T-helper 17 cell (primary cell): Measurements from ENCODE around the gene SMCO1. TPM values are rescaled to one million over a fixed set of nuclear protein-coding genes. Genes with fewer than 3 reads are reported as not detected.
"Not testable (repeated sequence)": the region's sequence is repeated elsewhere in the genome, so short reads cannot be mapped to it uniquely, and the experiment has no call there.

Experiments
- ATAC-seq: fragments of 150-1000 bp; cut with Tn5 transposase; 2 replicates; pipeline ENCODE4 v1.10.0; 2021; ENCODE audit warnings: mild to moderate bottlenecking, moderate library complexity
- DNase-seq, 3 donors: peaks; one replicate each; pipeline versions ENCODE4 v3.0.0 to v3.0.0-alpha.2; 2020 to 2021
- H3K9me3 ChIP-seq: one replicate; pipeline ENCODE4 v1.7.0; 2013; ENCODE audit warnings: low read length, mild to moderate bottlenecking; ENCODE audit not compliant: control insufficient read depth, poor library complexity, severe bottlenecking
- H3K27ac Mint-ChIP-seq: one replicate; pipeline ENCODE4 v1.8.0; 2022; ENCODE audit warnings: mild to moderate bottlenecking, moderate library complexity, mixed read lengths
- H3K27me3 Mint-ChIP-seq: one replicate; pipeline ENCODE4 v1.8.0; 2022; ENCODE audit warnings: mixed read lengths
- H3K36me3 Mint-ChIP-seq: one replicate; pipeline ENCODE4 v1.8.0; 2022; ENCODE audit warnings: low read depth, mixed read lengths
- H3K4me1 Mint-ChIP-seq: one replicate; pipeline ENCODE4 v1.8.0; 2022; ENCODE audit warnings: mild to moderate bottlenecking, mixed read lengths
- H3K4me3 Mint-ChIP-seq: one replicate; pipeline ENCODE4 v1.8.0; 2022; ENCODE audit warnings: mild to moderate bottlenecking, moderate library complexity, mixed read lengths
- total RNA-seq, 4 donors: library from RNA in 2 of 4; stranded (reverse) in 2 of 4; gene quantifications; one replicate each; pipeline ENCODE4 v1.2.3 and lab custom pipeline; 2022 to 2026

SMCO1 gene, protein sequence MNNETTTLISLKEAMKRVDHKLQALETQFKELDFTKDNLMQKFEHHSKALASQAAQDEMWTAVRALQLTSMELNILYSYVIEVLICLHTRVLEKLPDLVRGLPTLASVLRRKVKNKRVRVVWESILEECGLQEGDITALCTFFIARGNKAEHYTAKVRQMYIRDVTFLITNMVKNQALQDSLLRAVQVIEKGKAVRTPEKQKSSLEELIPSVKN
- total RNA-seq (not detected), total RNA-seq (lab: John Stamatoyannopoulos, UW) (0 reads per million in 2 donors)

DNA sequence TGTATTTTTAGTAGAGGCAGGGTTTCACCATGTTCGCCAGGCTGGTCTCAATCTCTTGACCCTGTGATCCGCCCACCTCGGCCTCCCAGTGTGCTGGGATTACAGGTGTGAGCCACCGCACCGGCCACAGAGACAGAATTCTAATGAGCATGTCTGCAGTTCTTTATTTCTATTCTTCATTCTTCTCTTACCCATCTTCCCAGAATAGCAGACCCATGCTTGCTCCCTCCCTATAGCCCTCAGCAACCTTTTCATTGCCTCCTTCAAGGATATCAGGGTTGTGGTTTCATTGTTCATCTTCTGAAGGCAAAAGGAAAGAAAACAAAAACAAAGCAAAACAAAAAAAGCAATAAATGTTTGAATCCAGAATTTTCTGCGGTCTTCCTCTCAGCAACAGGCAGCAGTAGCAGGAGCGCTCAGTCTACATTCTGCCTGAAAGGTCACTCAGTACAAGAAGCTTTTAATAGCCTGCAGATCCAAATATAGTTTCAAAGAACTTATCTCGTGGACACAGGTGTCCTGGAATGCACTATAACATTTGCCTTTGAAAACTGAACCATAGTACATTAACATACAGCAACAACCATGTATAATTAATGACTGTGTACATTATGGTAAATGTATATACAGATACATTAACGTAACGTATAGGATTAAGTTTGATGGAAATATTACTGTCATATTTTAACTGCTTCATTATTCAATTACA is at the start of gene SMCO1:
Gene SMCO1 (minus strand): TSS at position 434 of the 709 bp plus-strand sequence. CDS start 137 bp downstream, at position 297.
- ATAC-seq (no peak), DNase-seq (no peak)
- no peaks in the 10 kb centered on the region for H3K27me3 Mint-ChIP-seq
- H3K4me1 Mint-ChIP-seq = peaks cover 8% of the 10 kb centered on the region
- H3K4me3 Mint-ChIP-seq = no peak within 1 kb of the TSS
- H3K9me3 ChIP-seq = peaks cover 5% of the 10 kb centered on the region
- H3K27ac Mint-ChIP-seq = no peak within 1 kb of the TSS
- H3K36me3 Mint-ChIP-seq = no peaks in the 10 kb centered on the region

DNA sequence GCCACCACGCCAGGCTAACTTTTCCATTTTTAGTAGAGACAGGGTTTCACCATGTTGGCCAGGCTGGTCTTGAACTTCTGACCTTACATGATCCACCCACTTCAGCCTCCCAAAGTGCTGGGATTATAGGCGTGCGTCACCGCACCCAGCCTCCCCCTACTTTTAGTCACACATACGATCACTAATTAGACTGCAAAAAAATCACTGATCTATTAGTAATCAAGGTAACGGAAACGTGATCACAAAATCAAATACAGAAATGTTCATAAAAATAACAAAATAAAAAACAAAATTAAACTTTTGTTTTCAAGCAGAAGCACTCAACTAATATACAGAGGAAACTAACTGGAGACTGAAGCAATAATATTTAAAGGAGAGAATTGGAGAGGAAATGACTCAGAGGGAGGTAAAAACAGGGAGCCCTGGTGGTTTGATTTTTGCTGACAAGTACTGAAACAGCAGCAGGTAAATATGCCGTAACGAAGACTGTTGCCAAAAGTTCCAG is 48.6 kb upstream of the SMCO1 start:
- Mint-ChIP-seq H3K4me1 (peaks cover 37% of the 10 kb centered on the region), H3K27ac (peak overlapping the region; percentile 98), H3K27me3 (no peaks in the 10 kb centered on the region), H3K36me3 (no peaks in the 10 kb centered on the region), H3K4me3 (peak overlapping the region; percentile 91)
- H3K9me3 ChIP-seq = no peaks in the 10 kb centered on the region
- peak in 1 of 3 donors; percentile 15 for DNase-seq
- ATAC-seq = peak; percentile 22

DNA sequence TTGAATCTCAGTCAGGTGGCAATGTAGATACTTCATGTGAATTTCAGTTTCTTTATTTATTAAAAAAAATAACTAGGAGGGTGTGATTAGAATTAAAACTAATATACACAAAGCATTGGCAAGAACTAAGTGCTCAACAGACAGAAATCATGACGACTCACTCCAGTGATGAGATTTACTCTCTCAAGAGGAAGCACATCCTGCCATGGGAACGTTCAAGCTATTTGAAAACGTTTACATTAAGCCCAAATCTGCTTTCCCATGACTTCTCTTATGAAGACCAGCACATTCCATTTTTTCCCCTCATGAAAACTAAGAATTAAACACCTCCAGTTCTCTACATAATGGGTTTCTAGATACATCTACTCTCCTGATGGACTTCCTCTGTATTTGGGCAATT is 44.7 kb upstream of the SMCO1 start:
- no peaks in the 10 kb centered on the region for H3K9me3 ChIP-seq
- H3K4me3 Mint-ChIP-seq = no peak overlapping the region
- no peaks in the 10 kb centered on the region for H3K27me3 Mint-ChIP-seq
- H3K36me3 Mint-ChIP-seq = no peaks in the 10 kb centered on the region
- ATAC-seq (no peak), DNase-seq (no peak)
- peak overlapping the region; percentile 87 for H3K27ac Mint-ChIP-seq
- H3K4me1 Mint-ChIP-seq = peaks cover 32% of the 10 kb centered on the region

DNA sequence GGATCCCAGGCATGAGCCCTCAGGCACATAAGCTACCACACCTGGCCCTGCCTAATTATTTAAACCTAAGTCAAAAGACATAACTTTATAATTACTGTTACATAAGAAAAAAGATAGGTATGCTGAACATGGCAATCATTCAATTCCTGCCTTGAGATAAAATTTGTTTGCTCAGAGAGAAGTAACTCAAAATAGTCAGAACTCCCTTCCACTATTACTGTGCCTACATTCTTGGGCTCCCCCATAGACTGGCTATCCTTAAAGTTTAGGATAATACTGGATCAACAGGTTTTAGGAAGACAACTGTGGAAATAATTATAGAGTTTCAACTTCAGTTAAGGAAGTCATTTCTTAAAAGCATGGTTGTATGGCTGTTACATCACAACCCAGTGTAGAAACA is 43.3 kb upstream of the SMCO1 start:
- no peak for ATAC-seq
- peaks cover 22% of the 10 kb centered on the region for H3K4me1 Mint-ChIP-seq
- H3K27ac Mint-ChIP-seq = no peak overlapping the region
- peaks cover 5% of the 10 kb centered on the region for H3K36me3 Mint-ChIP-seq
- H3K9me3 ChIP-seq = no peaks in the 10 kb centered on the region
- no peak for DNase-seq
- H3K4me3 Mint-ChIP-seq = no peak overlapping the region
- no peaks in the 10 kb centered on the region for H3K27me3 Mint-ChIP-seq

DNA sequence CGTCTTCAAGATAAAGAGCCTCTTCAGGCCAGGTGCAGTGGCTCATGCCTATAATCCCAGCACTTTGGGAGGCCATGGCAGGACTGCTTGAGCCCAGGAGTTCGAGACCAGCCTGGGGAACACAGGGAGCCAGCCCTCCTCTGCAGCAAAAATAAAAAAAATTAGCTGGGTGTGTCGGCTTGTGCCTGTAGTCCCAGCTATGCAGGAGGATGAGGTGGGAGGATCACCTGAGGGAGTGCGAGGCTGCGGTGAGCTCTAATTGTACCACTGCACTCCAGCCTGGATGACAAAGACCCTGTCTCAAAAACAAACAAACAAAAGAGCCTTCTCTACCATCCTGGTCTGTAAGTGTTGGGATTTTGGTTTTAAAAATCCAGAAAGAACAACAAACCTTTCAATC is 42.1 kb upstream of the SMCO1 start:
- Mint-ChIP-seq H3K36me3 (peaks cover 5% of the 10 kb centered on the region), H3K4me1 (peaks cover 16% of the 10 kb centered on the region), H3K27ac (no peak overlapping the region), H3K27me3 (no peaks in the 10 kb centered on the region), H3K4me3 (no peak overlapping the region)
- no peak for DNase-seq
- no peaks in the 10 kb centered on the region for H3K9me3 ChIP-seq
- no peak for ATAC-seq

DNA sequence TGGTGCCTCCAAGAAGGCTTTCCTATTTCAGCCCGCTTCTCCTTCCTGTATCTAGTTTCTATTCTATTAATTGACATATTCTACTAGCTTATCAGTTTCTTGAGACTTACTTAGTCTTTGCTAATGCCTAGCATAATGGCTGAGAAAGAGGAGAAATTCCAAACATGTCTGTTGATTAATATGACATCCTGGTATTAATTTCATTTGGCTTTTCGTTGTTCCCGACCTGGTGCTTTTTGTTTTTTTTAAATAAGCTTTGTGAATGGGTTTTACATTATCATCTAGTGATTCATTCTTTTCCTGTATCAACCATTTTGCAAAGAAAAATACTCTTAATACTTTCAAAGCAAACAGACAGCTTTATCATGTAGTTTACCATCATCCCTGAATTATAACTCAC is 40.1 kb upstream of the SMCO1 start:
- Mint-ChIP-seq H3K4me1 (peaks cover 13% of the 10 kb centered on the region), H3K36me3 (peaks cover 5% of the 10 kb centered on the region), H3K27me3 (no peaks in the 10 kb centered on the region), H3K4me3 (no peak overlapping the region), H3K27ac (no peak overlapping the region)
- no peak for ATAC-seq
- H3K9me3 ChIP-seq = no peaks in the 10 kb centered on the region
- DNase-seq = no peak

DNA sequence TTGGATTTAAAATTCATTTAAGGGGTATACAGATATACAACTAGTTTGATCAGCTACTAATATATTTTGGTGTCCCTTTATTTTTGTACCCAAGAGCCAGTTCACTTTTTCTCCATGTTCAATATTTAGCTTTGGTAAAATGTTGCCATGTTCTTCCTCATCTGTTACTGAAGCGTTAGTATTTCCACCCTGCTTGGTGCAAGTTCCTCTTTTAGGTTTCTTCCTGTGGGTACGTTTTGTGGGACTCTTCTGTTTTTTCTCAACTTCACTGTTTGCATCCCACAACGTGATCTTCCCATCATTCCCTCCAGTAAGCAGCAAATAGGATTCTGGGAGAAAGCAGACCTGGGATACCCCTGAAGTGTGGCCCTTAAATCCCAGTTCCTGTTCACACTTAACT is 39.1 kb upstream of the SMCO1 start:
- H3K4me1 Mint-ChIP-seq = peaks cover 8% of the 10 kb centered on the region
- H3K36me3 Mint-ChIP-seq = peaks cover 5% of the 10 kb centered on the region
- peak overlapping the region; percentile 6 for H3K27ac Mint-ChIP-seq
- DNase-seq (no peak), ATAC-seq (no peak)
- no peak overlapping the region for H3K4me3 Mint-ChIP-seq
- H3K9me3 ChIP-seq = peaks cover 3% of the 10 kb centered on the region
- H3K27me3 Mint-ChIP-seq = no peaks in the 10 kb centered on the region

DNA sequence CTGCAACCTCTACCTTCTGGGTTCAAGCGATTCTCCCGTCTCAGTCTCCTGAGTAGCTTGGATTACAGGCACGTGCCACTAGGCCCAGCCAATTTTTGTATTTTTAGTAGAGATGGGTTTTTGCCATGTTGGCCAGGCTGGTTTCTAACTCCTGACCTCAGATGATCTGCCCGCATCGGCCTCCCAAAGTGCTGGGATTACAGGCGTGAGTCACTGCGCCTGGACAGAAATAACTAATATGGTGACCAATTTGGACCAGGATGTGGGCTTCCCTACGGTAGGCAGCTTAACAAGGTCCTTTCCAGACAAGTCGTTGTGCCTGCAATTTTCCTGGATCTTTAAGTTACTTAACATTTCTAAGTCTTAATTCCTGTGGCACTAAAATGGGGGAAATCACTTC is 38.4 kb upstream of the SMCO1 start:
- H3K4me1 Mint-ChIP-seq = peaks cover 5% of the 10 kb centered on the region
- peaks cover 4% of the 10 kb centered on the region for H3K9me3 ChIP-seq
- DNase-seq (no peak), ATAC-seq (no peak)
- no peaks in the 10 kb centered on the region for H3K27me3 Mint-ChIP-seq
- no peak overlapping the region for H3K4me3 Mint-ChIP-seq
- H3K36me3 Mint-ChIP-seq = peaks cover 5% of the 10 kb centered on the region
- H3K27ac Mint-ChIP-seq = no peak overlapping the region

DNA sequence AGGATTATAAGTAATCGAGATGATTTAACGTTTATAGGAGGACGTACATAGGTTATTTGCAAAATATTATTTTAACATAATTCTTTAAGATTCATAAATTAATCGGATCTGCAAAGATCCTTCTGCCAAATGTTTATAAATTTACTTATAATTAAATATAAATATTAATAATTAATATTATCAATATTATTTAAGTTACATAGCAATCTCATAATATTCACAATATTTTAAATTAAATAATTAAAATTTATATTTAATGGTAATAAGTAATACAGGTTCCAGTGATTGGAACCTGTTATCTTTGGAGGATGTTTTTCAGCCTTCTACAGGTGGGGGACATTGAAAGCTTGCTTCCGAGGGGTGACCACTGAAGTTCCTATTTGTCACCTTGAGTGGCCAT is 37.1 kb upstream of the SMCO1 start:
- Mint-ChIP-seq H3K4me1 (peaks cover 5% of the 10 kb centered on the region), H3K36me3 (peaks cover 5% of the 10 kb centered on the region), H3K4me3 (no peak overlapping the region), H3K27ac (no peak overlapping the region), H3K27me3 (no peaks in the 10 kb centered on the region)
- ATAC-seq (no peak), DNase-seq (no peak)
- peaks cover 4% of the 10 kb centered on the region for H3K9me3 ChIP-seq

DNA sequence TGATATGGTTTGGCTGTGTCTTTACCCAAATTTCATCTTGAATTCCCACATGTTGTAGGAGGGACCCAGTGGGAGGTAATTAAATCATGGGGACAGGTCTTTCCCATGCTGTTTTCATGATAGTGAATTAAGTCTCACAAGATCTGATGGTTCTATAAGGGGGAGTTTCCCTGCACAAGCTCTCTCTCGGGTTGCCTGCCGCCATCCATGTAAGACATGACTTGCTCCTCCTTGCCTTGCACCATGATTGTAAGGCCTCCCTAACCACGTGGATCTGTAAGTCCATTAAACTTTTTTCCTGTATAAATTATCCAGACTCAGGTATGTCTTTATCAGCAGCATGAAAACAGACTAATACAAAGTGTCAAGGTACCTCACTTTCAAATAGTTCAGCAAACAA is 35.0 kb upstream of the SMCO1 start:
- H3K36me3 Mint-ChIP-seq, H3K4me3 Mint-ChIP-seq, ATAC-seq: not testable (repeated sequence)

DNA sequence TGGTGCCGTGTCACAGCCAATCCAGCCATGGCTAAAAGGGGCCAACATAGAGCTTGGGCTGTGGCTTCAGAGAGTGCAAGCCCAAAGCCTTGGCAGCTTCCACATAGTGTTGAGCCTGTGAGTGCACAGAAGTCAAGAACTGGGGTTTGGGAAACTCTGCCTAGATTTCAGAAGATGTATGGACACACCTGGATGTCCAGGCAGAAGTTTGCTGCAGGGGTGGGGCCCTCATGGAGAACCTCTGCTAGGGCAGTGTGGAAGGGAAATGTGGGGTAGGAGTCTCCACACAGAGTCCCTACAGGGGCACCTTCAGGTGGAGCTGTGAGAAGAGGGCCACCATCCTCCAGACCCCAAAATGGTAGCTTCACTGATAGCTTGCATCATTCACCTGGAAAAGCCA is 34.2 kb upstream of the SMCO1 start:
- DNase-seq, H3K27me3 Mint-ChIP-seq, H3K9me3 ChIP-seq, H3K4me3 Mint-ChIP-seq, H3K27ac Mint-ChIP-seq, ATAC-seq, H3K36me3 Mint-ChIP-seq, H3K4me1 Mint-ChIP-seq: not testable (repeated sequence)

More for the DNA sequence above, 35.0 kb upstream of the SMCO1 start:
- H3K27ac Mint-ChIP-seq, H3K9me3 ChIP-seq, DNase-seq, H3K4me1 Mint-ChIP-seq, H3K27me3 Mint-ChIP-seq: not testable (repeated sequence)

DNA sequence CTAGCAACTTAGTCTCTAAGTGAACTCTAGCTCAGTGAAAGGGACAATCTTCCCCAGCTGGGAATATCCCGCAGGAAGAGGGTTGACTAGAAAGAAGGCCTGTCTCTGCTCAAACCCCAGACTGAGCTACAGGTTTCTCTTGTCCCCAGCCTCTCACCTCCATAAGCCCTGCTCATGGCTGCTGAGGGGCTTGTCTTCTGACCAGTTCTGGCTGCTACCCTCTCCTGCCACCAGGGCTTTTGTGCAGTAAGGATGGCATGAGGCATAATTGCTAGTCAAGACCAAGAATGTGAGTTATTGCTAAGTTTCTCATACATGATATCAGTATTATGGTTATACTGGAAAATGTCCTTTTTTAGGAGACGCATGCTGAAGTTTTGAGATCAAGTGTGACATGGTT is 31.9 kb upstream of the SMCO1 start:
- no peak for DNase-seq
- Mint-ChIP-seq H3K4me1 (no peaks in the 10 kb centered on the region), H3K4me3 (no peak overlapping the region), H3K27ac (no peak overlapping the region), H3K27me3 (no peaks in the 10 kb centered on the region), H3K36me3 (no peaks in the 10 kb centered on the region)
- peaks cover 4% of the 10 kb centered on the region for H3K9me3 ChIP-seq
- ATAC-seq = no peak

DNA sequence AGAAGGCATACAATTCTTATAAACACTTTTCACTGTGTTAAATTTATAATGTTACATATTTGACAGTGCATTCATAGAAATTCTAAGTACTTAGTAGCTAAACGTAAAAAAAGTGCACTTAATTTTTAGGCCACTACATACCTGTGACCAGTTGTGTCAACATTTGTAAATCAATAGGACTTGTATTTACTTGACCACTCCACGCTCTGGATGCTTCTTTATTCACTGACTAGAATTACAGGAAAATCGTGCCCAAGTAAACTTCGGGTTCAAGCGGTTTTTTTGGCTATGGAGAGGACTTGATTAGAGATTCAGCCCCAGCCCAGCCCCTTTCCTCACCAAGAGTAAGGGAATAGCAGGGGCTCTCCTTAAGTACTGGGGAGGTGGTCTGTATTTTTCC is 31.4 kb upstream of the SMCO1 start:
- Mint-ChIP-seq H3K27ac (no peak overlapping the region), H3K27me3 (no peaks in the 10 kb centered on the region), H3K36me3 (no peaks in the 10 kb centered on the region), H3K4me3 (no peak overlapping the region), H3K4me1 (no peaks in the 10 kb centered on the region)
- ATAC-seq = no peak
- no peak for DNase-seq
- peaks cover 4% of the 10 kb centered on the region for H3K9me3 ChIP-seq
